Kidney glomerular epithelial cell (primary cell): ENCODE data around the gene FAM221A.
"Not testable (repeated sequence)": the region's sequence is repeated elsewhere in the genome, so short reads cannot be mapped to it uniquely, and the experiment has no call there.

Experiments used
- DNase-seq: peaks from one replicate; lab custom pipeline; 2025; lab: John Stamatoyannopoulos, UW

FAM221A gene

DNA sequence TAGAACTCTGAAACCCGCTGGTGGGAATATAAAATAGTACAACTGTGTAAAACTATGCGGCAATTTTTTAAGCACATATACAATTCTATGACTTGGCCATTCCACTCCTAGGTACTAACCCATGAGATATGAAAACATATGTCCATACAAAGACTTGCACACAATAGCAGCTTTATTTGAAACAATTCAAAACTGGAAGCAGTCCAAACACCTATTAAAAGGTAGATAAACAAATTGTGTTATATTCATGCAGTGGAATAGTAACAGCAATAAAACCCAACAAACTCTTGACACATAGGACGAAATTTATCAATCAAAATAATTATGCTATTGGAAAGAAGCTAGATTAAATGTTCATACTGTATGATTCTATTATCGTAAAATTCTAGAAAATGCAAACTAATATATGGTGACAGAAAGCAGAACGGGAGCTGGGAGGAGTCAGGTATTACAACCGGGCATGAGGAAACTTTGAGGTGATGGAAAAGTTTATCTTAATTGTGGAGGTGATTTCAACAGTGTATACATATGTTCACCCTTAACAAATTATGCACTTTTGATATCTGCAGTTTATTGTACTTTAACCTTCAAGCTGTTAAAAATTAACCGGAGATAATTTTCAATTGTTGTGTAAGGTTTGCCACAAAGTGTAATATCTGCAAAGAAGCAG lies 29.2 kb downstream of the FAM221A start:
- no peak for DNase-seq

DNA sequence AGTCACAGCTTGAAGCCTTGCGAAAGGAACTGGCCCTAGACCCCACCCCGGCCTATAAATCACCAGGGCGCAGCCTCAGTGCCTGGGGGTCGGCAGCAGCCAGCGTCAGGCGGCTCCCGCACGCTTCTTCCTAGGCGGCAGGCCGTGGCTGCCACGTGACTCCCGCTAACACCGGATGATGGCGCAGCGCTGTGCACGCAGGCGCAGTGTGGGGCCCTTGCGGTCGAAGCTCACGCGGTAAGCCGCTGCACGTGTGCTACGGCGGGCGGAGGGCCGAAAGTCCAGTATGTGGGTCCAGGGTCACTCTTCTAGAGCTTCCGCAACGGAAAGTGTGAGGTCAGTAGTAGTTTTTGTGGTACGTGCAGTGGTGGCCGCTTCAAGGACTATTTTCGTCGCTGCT lies 30.0 kb downstream of the FAM221A start, which contains the start of gene STK31:
Gene STK31 (plus strand): TSS at position 220 of the 400 bp plus-strand sequence. CDS start 67 bp downstream, at position 287.
- DNase-seq: no peak

DNA sequence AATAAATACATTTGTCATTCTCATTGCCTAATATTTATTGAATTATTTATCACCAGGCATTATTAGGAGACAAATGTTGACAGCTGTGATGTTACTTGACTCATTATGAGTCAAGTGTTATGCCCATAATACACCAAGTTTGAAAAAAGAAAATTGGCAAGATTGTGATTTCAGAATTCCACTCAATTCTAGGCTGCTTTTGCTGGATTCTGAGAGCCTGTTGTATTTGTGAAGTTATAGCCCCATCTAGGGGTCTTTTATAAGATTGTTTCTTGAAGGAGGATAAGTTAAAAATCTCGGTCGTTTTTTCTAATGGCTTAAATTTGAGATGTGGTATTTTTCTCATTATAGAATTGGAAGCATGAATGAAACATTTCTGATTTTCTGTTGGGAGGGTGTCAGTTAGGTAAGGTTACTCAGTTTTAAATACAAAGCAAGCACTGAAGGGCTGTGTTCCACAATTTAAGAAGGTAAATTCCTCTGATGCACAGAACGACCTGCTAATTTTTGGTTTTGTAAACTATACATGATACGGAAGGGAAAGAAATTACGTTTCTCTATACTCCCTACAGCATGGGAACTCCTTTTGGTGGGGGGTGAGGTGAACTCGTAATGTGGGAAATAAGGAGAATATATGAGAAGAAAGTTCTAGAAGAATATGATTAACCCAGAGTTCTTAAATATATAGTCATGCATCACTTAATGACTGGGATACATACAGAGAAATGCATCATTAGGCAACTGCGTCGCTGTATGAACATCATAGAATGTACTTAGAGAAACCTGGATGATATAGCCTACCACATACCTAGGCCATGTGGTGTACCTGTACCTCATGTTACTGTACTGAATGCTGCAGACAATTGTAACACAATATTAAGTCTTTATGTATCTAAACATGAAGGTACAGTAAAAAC lies 32.6 kb downstream of the FAM221A start:
- peak; percentile 63 for DNase-seq

DNA sequence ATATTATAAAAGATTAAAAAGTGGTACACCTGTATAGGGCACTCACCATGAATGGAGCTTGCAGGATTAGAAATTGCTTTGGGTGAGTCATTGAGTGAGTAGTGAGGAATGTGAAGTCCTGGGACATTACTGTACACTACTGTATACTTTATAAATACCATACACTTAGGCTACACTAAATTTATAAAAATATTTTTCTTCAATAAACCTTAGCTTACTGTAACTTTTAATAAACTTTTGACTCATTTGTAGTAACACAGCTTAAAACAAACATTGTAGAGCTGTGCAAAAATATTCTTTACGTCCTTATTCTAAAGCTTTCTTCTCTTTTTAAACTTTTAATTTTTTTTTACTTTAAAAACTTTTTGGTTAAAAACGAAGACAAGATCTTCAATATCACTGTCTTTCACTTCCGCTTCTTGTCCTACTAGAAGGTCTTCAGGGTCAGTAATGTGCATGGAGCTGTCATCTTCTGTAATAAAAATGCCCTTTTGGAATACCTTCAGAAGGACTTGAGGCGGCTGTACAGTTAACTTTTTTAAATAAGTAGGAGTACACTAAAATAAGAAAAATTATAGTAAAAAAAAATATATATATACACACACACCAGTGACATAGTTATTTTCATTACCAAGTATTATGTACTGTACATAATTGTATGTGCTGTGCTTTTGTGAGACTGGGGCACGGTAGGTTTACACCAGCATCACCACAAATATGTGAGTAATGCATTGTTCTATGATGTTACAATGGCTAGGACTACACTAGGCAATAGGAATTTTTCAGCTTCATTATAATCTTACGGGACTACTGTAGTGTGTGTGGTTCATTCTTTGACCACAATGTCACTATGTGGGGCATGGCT lies 33.5 kb downstream of the FAM221A start:
- DNase-seq: peak; percentile 82

DNA sequence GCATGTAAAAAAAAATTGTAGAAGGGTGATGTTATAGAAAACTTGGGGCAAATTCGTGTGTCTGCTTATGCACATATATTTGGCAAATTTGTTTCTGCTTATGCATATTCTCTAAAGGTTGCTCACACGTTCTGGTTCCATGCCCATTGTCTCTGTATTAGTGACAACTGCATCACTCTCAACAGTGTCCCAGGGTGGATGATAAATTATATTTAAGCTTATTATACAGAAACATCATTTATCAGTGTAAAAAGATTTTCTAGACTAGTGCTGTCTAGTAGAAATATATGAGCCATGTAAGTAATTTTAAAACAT lies 34.1 kb downstream of the FAM221A start:
- no peak for DNase-seq

GRCh38 chr7:23714579-23714978 lies 34.6 kb downstream of the FAM221A start:
- DNase-seq: no peak

DNA sequence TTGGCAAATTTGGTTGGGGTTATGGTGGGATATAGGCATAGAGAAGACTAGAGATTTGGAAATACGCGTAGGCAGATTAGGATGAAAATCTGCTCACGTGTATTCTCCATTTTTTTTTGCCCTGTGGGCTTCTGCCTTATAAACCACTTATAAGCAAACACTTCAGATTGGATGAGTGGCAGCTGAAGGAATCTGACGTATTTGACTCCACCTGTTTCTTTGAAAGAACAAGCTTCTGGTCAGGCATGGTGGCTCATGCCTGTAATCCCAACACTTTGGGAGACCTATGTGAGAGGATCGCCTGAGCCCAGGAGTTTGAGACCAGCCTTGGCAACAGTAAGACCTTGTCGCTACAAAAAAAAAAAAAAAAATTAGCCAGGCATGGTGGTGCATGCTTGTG lies 35.1 kb downstream of the FAM221A start:
- no peak for DNase-seq

DNA sequence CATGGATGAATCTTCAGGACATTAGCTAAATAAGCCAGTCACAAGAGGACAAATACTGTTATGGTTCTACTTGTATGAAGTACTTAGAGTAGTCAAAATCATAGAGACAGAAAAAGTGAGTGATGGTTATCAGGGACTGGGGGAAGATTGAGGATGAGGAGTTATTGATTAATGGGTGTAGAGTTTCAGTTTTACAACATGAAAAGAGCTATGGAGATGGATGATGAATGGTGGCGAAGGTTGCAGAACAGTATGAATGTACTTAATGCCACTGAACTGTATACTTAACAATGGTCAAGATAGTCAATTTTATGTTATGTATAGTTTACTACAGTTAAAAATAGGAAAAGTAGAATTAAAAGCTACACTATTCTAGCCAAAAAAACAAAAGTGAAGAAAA lies 37.8 kb downstream of the FAM221A start:
- no peak for DNase-seq

DNA sequence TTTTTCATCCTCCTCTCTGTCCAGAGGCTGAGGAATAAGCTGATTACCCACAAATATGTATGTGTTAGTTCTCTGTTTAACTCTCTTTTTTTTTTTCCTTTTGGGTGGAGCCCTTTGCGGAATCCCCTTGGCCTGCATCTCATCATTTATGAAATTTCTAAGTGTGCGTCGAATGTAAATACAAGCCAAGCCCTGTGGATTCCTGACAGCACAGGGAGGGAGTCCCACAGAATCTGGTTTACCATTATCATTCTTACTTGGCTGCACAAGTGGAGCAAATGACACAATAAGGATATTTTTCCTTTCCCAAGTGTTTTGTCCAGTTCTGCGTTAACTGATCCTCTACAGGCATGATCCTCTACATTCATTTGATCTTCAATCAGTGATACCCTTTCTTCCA lies 41.5 kb downstream of the FAM221A start:
- no peak for DNase-seq

DNA sequence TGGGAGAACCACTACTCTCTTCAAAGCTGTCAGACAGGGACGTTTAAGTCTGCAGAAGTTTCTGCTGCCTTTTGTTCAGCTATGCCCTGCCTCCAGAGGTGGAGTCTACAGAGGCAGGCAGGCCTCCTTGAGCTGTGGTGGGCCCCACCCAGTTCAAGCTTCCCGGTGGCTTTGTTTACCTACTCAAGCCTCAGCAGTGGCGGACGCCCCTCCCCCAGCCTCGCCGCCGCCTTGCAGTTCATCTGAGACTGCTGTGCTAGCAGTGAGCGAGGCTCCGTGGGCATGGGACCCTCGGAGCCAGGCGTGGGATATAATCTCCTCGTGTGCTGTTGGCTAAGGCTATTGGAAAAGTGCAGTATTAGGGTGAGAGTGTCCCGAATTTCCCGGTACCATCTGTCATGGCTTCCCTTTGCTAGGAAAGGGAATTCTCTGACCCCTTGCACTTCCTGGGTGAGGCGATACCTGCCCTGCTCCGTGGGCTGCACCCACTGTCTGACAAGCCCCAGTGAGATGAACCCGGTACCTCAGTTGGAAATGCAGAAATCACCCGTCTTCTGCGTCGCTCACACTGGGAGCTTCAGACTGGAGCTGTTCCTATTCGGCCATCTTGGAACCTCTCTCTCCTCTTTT lies 42.7 kb downstream of the FAM221A start:
- not testable (repeated sequence) for DNase-seq

DNA sequence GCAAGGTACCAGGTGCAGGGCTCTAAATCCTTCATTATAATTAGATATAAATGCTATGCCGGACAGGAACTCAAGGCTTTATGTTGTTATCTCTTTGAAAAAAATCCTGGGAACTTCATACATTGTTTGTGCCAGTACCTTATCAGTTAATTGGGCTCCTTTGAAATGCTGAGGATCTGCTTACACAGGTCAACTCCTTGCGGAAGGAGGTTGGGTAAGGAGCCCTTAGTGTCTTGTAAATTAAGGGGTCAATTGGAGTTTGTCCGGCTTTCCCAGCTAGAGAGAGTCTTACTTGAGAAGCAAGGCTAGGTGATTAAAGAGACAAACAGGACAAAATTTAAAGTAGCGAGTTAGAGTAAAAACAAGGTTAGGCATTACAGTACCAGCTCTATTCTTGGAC lies 44.1 kb downstream of the FAM221A start:
- DNase-seq: not testable (repeated sequence)

DNA sequence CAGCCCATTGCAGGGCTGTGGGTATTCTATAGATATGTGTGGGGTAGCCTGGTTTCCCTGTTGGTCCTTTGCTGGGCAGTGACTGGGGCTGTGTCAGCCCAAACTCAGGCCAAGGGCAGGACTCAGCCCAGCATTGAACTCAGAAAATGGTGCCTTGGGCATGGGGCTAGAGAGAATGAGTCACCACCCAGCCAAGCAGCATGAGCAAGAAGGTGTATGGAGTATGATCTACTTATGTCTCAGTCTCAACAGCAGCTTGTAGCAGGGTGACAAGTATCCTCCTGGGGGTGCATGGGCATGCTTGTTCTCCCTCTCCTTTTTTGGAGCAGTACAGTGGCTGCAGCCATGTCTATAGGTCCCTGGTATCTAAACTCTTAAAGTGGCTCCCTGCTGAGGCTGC lies 62.1 kb downstream of the FAM221A start:
- DNase-seq: no peak

GRCh38 chr7:23743226-23743625 lies 63.2 kb downstream of the FAM221A start:
- DNase-seq: no peak

DNA sequence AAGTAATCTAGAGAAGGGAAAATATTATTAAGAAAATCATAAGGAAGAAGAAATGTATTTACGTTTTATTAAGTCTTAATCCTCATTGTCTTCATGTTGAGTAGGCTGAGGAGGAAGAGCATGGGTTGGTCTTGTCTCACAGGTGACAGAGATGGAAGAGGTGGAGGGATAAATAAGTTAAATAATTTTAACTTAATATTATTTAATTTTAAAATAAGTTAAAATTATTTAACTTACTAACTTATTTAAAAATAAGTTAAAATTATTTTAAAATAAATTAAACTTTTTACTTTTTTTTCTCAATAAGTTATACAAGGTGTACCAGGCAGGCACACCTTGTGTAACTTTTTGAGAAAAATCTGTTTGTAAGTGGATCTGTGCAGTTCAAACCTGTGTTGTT lies 66.6 kb downstream of the FAM221A start:
- no peak for DNase-seq

DNA sequence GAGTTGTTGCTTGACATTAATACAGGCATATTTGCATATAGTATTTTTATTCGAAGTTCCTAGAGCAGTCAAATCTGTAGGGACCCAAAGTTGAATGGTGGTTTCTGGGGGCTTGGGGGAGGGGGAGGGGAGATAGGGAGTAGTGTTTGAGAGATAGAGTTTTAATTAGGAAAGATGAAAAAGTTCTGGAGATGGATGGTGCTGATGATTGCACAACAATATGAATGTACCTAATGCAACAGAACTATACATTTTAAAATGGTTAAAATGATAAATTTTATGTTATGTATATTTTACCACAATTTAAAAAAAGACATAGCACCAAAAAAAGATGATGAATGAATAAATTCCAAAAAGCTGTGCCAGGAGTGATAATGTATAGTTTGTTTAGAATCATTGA lies 71.9 kb downstream of the FAM221A start:
- DNase-seq: no peak
